Neutrophil (primary cell): ENCODE measurements around the gene TMLHE.
A peak's percentile ranks its signal among the peaks of the same experiment; 100 is the strongest.

Experiments used
- H3K27ac ChIP-seq: fragments of 200-600 bp; sonication (generic); 2 replicates; pipeline ENCODE4 v1.5.1; 2016; ENCODE audit warnings: mild to moderate bottlenecking, moderate library complexity
- H3K27me3 ChIP-seq: fragments of 200-600 bp; sonication (generic); 2 replicates; pipeline ENCODE4 v1.6.0; 2016; ENCODE audit warnings: mild to moderate bottlenecking
- H3K36me3 ChIP-seq: fragments of 200-600 bp; sonication (generic); 2 replicates; pipeline ENCODE4 v1.5.1; 2017
- H3K4me1 ChIP-seq, 2 experiments: fragments of 200-600 bp in 1 of 2; sonication (generic) in 1 of 2; 1 replicate in 1 of 2; 2 replicates in 1 of 2; pipeline versions ENCODE4 v1.5.1 to v1.6.1; 2013 to 2016; ENCODE audit warnings: low read depth in 1 of 2, low read length in 1 of 2, mild to moderate bottlenecking in 1 of 2, moderate library complexity in 1 of 2; ENCODE audit not compliant: control insufficient read depth in 1 of 2, insufficient read depth in 1 of 2
- H3K4me3 ChIP-seq, 2 experiments: fragments of 200-600 bp in 1 of 2; sonication (generic) in 1 of 2; 1 replicate in 1 of 2; 2 replicates in 1 of 2; pipeline ENCODE4 v1.5.1; 2013 to 2016; ENCODE audit warnings: low read depth in 1 of 2, low read length in 1 of 2, mild to moderate bottlenecking in 1 of 2, moderate library complexity in 1 of 2
- H3K9me3 ChIP-seq: fragments of 200-600 bp; sonication (generic); 2 replicates; pipeline ENCODE4 v1.5.1; 2016
- CTCF ChIP-seq: fragments of 200-600 bp; sonication (generic); IDR thresholded peaks from 2 replicates; pipeline ENCODE4 v1.5.1; 2016; ENCODE audit warnings: antibody characterized with exemption

Gene TMLHE

GRCh38 chrX:155611302-155611701 lies 1.4 kb downstream of the TMLHE start:
- Histone ChIP-seq H3K36me3 (no peaks in the 10 kb centered on the region), H3K9me3 (no peaks in the 10 kb centered on the region), H3K4me3 (peak overlapping the region; percentile 72 to 78), H3K27ac (peak overlapping the region; percentile 89), H3K4me1 (peaks cover 7 to 14% of the 10 kb centered on the region in 2 experiments), H3K27me3 (no peaks in the 10 kb centered on the region)
- TF ChIP-seq CTCF = no peak

GRCh38 chrX:155592981-155593380 lies 19.8 kb downstream of the TMLHE start:
- H3K9me3 ChIP-seq = no peaks in the 10 kb centered on the region
- no peaks in the 10 kb centered on the region for H3K27me3 ChIP-seq
- no peak overlapping the region for H3K4me3 ChIP-seq
- no peaks in the 10 kb centered on the region for H3K4me1 ChIP-seq
- TF ChIP-seq CTCF = no peak
- H3K27ac ChIP-seq = no peak overlapping the region
- no peaks in the 10 kb centered on the region for H3K36me3 ChIP-seq

GRCh38 chrX:155592331-155592730 lies 20.4 kb downstream of the TMLHE start:
- no peak for TF ChIP-seq CTCF
- H3K4me1 ChIP-seq = no peaks in the 10 kb centered on the region

GRCh38 chrX:155577682-155578081 lies 35.1 kb downstream of the TMLHE start:
- Histone ChIP-seq H3K27ac (no peak overlapping the region), H3K9me3 (no peaks in the 10 kb centered on the region), H3K27me3 (no peaks in the 10 kb centered on the region), H3K4me1 (no peaks in the 10 kb centered on the region), H3K4me3 (no peak overlapping the region), H3K36me3 (no peaks in the 10 kb centered on the region)
- no peak for TF ChIP-seq CTCF

More at GRCh38 chrX:155592331-155592730, 20.4 kb downstream of the TMLHE start:
- Histone ChIP-seq H3K27me3 (no peaks in the 10 kb centered on the region), H3K27ac (no peak overlapping the region), H3K9me3 (no peaks in the 10 kb centered on the region), H3K36me3 (no peaks in the 10 kb centered on the region), H3K4me3 (no peak overlapping the region)

GRCh38 chrX:155563099-155563498 lies 49.7 kb downstream of the TMLHE start:
- Histone ChIP-seq H3K27me3 (no peaks in the 10 kb centered on the region), H3K27ac (no peak overlapping the region), H3K4me3 (no peak overlapping the region), H3K36me3 (no peaks in the 10 kb centered on the region), H3K9me3 (no peaks in the 10 kb centered on the region), H3K4me1 (no peaks in the 10 kb centered on the region)
- TF ChIP-seq CTCF = no peak

GRCh38 chrX:155544881-155545280 lies 67.9 kb downstream of the TMLHE start:
- Histone ChIP-seq H3K4me3 (no peak overlapping the region), H3K27ac (no peak overlapping the region), H3K27me3 (no peaks in the 10 kb centered on the region), H3K9me3 (no peaks in the 10 kb centered on the region), H3K4me1 (no peaks in the 10 kb centered on the region), H3K36me3 (peaks cover 4% of the 10 kb centered on the region)
- no peak for TF ChIP-seq CTCF
